Thymus (tissue), 11 donors: ENCODE measurements around the gene AP1S3. TPM values are rescaled to one million over a fixed set of nuclear protein-coding genes. Genes with fewer than 3 reads are reported as not detected.

Experiments used
- DNase-seq, 9 donors: peaks; one replicate each; pipeline ENCODE4 v3.0.0-alpha.2; 2013; ENCODE audit warnings: low spot score in 9 of 9, low read depth in 6 of 9, missing footprints in 1 of 9
- H3K27ac ChIP-seq, 2 donors: one replicate each; pipeline ENCODE4 v1.5.1; 2013; ENCODE audit warnings: control low read depth in 1 of 2, low read depth in 1 of 2, low read length in 1 of 2, mild to moderate bottlenecking in 1 of 2, moderate library complexity in 1 of 2
- H3K27me3 ChIP-seq, 2 donors: one replicate each; pipeline ENCODE4 v1.5.1; 2013; ENCODE audit warnings: low read length in 1 of 2; ENCODE audit not compliant: control insufficient read depth in 2 of 2, insufficient read depth in 1 of 2
- H3K36me3 ChIP-seq, 2 donors: one replicate each; pipeline ENCODE4 v1.5.1; 2013; ENCODE audit warnings: low read length in 1 of 2, mild to moderate bottlenecking in 1 of 2, moderate library complexity in 1 of 2; ENCODE audit not compliant: control insufficient read depth in 2 of 2, insufficient read depth in 2 of 2
- H3K4me1 ChIP-seq, 2 donors: one replicate each; pipeline ENCODE4 v1.5.1; 2013; ENCODE audit warnings: low read length in 2 of 2; ENCODE audit not compliant: control insufficient read depth in 2 of 2, insufficient read depth in 2 of 2
- H3K4me3 ChIP-seq, 2 donors: one replicate each; pipeline ENCODE4 v1.5.1; 2013; ENCODE audit warnings: low read length in 2 of 2, control low read depth in 1 of 2, mild to moderate bottlenecking in 1 of 2
- H3K9me3 ChIP-seq, 2 donors: one replicate each; pipeline ENCODE4 v1.5.1; 2013; ENCODE audit warnings: low read length in 1 of 2, mild to moderate bottlenecking in 1 of 2; ENCODE audit not compliant: control insufficient read depth in 2 of 2, insufficient read depth in 1 of 2
- WGBS: extraction: QIAGEN DNeasy Blood & Tissue Kit; methylation state at CpG from one replicate; pipeline ENCODE4 v1.1.7; 2013; 5-methylcytosine and 5-hydroxymethylcytosine counted together
- polyA plus RNA-seq: library from polyadenylated mRNA; stranded (reverse); fragments of 200-250 nt; gene quantifications from one replicate; pipeline ENCODE4 v1.2.3, GENCODE V29; 2013
- total RNA-seq: library from RNA; stranded (reverse); fragments of 120-200 nt; gene quantifications from one replicate; pipeline ENCODE4 v1.2.4, GENCODE V29; 2013
- donor health status: healthy.

Gene AP1S3
- total and polyA plus RNA-seq, 2 donors = 1.6 to 2.5 TPM

DNA sequence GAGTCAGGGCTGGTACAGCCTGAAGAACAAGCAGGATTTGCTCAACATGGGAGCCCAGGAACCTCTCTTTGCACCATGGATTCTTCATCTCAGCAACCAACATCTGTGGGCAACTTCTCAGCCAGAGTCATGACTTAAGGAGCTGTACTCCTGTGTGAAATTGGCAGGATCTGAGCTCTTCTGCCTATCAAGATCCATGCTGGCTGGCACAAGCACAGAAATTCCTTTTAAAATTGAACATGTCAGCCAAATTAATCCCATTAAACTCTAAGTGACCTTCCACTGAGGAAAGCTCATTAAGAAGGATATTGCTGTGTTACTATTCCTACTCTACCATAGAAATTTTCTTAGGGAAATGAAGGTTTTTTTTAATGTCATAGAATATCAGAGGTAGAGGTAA is 124.7 kb downstream of the AP1S3 start:
- Histone ChIP-seq H3K4me1 (no peaks in the 10 kb centered on the region), H3K9me3 (no peaks in the 10 kb centered on the region), H3K27me3 (no peaks in the 10 kb centered on the region), H3K4me3 (no peak overlapping the region), H3K36me3 (no peaks in the 10 kb centered on the region), H3K27ac (no peak overlapping the region)
- no peak for DNase-seq

GRCh38 chr2:223711596-223712326 is 125.6 kb downstream of the AP1S3 start:
- H3K4me1 ChIP-seq = no peaks in the 10 kb centered on the region
- no peak overlapping the region for H3K4me3 ChIP-seq
- no peaks in the 10 kb centered on the region for H3K27me3 ChIP-seq
- 95% methylated on average over 8 of the region's 8 CpGs for WGBS
- no peak overlapping the region for H3K27ac ChIP-seq
- no peak for DNase-seq
- no peaks in the 10 kb centered on the region for H3K36me3 ChIP-seq
- H3K9me3 ChIP-seq = no peaks in the 10 kb centered on the region

Other genes with a start within 250 kb of the AP1S3 start
- gene SCG2, start 235.2 kb downstream of the AP1S3 start, total RNA-seq = 0.28 TPM
- 0.71 TPM for gene SCG2, start 235.2 kb downstream of the AP1S3 start, polyA plus RNA-seq
- 35.0 TPM for gene WDFY1, start 107.8 kb upstream of the AP1S3 start, total RNA-seq
- gene WDFY1, start 107.8 kb upstream of the AP1S3 start, polyA plus RNA-seq = 23.5 TPM
- 29.7 TPM for gene MRPL44, start 119.9 kb upstream of the AP1S3 start, total RNA-seq
- 23.7 TPM for gene MRPL44, start 119.9 kb upstream of the AP1S3 start, polyA plus RNA-seq
- gene SERPINE2, start 201.7 kb upstream of the AP1S3 start, total RNA-seq = 11.0 TPM
- gene SERPINE2, start 201.7 kb upstream of the AP1S3 start, polyA plus RNA-seq = 24.6 TPM